ENCODE measurements around the gene DVL2.

DNA sequence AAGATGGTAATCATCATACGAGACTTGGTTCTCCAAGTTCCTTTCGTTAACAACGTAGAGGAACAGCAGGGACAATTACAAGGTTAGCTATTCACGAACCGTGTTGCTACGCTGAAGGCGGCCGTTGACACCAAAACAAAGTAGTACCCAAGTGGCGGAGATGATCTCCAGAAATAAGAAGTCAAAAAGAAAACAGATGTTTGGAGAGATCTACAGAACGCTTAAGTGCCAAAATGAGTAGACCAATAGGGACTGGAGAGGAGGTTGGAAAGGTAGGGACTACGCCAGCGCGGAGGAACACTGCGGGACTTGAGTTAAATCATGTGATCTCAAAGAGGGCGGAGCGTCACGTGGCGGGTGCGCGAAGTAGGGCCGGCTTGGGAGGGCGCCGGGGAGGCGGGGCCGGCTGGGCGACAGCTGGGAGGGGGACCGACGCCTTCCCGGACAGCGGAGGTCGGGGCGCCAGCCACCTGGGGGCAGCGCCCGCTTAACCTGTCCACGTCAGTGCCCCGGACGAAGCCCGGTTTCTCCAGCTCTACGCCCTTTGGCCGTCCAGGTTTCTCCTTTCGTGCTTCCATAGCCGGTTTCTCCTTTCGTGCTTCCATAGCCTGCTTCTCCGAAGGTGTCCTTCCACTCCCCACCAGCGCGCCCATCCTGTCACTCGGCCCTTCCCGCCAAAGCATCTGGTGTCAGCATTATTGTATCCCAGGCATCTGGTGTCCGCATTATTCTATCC lies 8.6 kb upstream of the DVL2 start:
- TF ChIP-seq, protein P1, sequence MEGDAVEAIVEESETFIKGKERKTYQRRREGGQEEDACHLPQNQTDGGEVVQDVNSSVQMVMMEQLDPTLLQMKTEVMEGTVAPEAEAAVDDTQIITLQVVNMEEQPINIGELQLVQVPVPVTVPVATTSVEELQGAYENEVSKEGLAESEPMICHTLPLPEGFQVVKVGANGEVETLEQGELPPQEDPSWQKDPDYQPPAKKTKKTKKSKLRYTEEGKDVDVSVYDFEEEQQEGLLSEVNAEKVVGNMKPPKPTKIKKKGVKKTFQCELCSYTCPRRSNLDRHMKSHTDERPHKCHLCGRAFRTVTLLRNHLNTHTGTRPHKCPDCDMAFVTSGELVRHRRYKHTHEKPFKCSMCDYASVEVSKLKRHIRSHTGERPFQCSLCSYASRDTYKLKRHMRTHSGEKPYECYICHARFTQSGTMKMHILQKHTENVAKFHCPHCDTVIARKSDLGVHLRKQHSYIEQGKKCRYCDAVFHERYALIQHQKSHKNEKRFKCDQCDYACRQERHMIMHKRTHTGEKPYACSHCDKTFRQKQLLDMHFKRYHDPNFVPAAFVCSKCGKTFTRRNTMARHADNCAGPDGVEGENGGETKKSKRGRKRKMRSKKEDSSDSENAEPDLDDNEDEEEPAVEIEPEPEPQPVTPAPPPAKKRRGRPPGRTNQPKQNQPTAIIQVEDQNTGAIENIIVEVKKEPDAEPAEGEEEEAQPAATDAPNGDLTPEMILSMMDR (tag by site-specific recombination; IDR thresholded peaks at IDR 0.05), result peak; percentile 78
- TF ChIP-seq BCL11B (tag by site-specific recombination; IDR thresholded peaks at IDR 0.05; ENCODE audit: low read depth) (0 out of 2 replicates have a peak, but pooled peaks have one; percentile 17), ZBTB7A (tag by site-specific recombination; IDR thresholded peaks at IDR 0.05; ENCODE audit: low read depth) (peak; percentile 94), ZFHX2 (tag by site-specific recombination; conservative IDR thresholded peaks at IDR 0.05) (peak; percentile 90), ZNF555 (tag by site-specific recombination; conservative IDR thresholded peaks at IDR 0.05) (no peak), KLF1 (tag by site-specific recombination; IDR thresholded peaks at IDR 0.05) (peak; percentile 95), ZNF571 (tag by site-specific recombination; IDR thresholded peaks at IDR 0.05) (no peak), ZNF529 (tag by site-specific recombination; IDR thresholded peaks at IDR 0.05; ENCODE audit: insufficient replicate concordance) (no peak), ZNF311 (tag by site-specific recombination; IDR thresholded peaks at IDR 0.05; ENCODE audit: borderline replicate concordance) (no peak), ZNF138 (tag by site-specific recombination; IDR thresholded peaks at IDR 0.05; ENCODE audit: borderline replicate concordance) (no peak), ZNF169 (tag by site-specific recombination; IDR thresholded peaks at IDR 0.05) (no peak), ZSCAN16 (tag by site-specific recombination; IDR thresholded peaks at IDR 0.05) (no peak; the same call in 1 of the 2 replicates)
- TF ChIP-seq, protein P2, sequence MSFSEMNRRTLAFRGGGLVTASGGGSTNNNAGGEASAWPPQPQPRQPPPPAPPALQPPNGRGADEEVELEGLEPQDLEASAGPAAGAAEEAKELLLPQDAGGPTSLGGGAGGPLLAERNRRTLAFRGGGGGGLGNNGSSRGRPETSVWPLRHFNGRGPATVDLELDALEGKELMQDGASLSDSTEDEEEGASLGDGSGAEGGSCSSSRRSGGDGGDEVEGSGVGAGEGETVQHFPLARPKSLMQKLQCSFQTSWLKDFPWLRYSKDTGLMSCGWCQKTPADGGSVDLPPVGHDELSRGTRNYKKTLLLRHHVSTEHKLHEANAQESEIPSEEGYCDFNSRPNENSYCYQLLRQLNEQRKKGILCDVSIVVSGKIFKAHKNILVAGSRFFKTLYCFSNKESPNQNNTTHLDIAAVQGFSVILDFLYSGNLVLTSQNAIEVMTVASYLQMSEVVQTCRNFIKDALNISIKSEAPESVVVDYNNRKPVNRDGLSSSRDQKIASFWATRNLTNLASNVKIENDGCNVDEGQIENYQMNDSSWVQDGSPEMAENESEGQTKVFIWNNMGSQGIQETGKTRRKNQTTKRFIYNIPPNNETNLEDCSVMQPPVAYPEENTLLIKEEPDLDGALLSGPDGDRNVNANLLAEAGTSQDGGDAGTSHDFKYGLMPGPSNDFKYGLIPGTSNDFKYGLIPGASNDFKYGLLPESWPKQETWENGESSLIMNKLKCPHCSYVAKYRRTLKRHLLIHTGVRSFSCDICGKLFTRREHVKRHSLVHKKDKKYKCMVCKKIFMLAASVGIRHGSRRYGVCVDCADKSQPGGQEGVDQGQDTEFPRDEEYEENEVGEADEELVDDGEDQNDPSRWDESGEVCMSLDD (tag by site-specific recombination; IDR thresholded peaks at IDR 0.05), result peak; percentile 88
- TF ChIP-seq, protein P3, sequence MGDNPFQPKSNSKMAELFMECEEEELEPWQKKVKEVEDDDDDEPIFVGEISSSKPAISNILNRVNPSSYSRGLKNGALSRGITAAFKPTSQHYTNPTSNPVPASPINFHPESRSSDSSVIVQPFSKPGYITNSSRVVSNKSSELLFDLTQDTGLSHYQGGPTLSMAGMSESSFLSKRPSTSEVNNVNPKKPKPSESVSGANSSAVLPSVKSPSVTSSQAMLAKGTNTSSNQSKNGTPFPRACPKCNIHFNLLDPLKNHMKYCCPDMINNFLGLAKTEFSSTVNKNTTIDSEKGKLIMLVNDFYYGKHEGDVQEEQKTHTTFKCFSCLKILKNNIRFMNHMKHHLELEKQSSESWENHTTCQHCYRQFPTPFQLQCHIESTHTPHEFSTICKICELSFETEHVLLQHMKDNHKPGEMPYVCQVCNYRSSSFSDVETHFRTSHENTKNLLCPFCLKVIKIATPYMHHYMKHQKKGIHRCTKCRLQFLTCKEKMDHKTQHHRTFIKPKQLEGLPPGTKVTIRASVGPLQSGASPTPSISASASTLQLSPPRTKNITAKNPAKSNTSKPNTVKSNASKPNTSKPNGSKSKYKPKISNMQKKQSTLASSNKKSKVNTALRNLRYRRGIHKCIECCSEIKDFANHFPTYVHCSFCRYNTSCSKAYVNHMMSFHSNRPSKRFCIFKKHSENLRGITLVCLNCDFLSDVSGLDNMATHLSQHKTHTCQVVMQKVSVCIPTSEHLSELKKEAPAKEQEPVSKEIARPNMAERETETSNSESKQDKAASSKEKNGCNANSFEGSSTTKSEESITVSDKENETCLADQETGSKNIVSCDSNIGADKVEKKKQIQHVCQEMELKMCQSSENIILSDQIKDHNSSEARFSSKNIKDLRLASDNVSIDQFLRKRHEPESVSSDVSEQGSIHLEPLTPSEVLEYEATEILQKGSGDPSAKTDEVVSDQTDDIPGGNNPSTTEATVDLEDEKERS (tag by site-specific recombination; IDR thresholded peaks at IDR 0.05), result peak; percentile 73; the same call in 1 of the 2 replicates

All from HEK293 (cell line).